Dermis blood vessel endothelial cell (primary cell): ENCODE measurements around the gene ZNF593OS. TPM values are rescaled to one million over a fixed set of nuclear protein-coding genes. Genes with fewer than 3 reads are reported as not detected.

Source experiments
- DNase-seq: peaks from one replicate; pipeline ENCODE4 v3.0.0; 2010
- total RNA-seq: library from RNA; depleted of rRNA; stranded (reverse); fragments of >200 nt; gene quantifications from 2 replicates; pipeline ENCODE4 v1.2.3, GENCODE V29; 2014

ZNF593OS gene
- total RNA-seq: not detected in 2 replicates

DNA sequence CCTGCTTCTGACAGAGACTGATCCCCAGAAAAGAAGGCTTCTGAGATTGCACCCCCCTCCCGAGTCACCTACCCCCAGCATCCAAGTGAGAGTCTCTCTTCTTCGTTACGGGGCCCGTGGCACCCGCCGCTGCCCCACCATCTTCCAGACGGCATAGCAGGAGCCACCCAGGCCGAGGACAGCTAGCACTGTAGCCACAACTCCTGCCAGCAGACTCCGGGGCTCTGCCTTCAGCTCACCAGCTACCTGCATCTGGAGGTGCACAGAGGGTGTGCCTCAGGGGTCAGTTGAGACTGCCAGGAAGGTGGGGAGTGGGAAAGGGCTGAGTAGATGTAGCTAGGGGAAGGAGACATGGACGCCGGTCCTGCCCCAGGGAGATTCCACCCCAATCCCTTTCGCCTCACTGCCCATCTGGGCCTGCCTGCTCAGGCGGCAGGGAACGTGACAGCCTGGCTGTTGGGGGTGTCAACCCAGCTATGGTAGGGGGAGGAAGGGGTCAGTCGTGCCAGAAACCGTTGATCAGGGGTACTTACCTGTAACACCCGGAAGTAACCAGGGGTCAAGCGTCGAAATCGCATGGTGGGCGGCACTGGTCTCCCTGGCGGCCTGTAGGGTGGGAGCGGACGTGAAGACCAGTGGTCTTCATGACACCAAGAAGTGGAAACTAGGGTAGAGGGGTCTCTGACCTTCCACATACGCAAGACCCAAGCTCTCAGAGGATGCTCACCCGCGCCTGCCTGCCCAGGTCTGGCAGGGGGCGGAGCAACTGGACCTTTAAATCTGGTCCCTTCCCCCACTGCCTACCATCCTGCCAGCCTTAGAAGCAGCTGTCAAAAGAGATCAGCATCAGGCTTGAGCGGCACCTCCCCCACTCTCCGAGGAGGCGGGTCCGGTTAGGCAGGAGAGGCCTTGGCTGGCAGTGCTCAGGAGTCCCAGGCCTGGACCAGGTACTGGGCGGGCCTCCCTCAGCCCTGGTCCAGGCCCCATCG lies at the start of gene ZNF593OS:
TSS of gene ZNF593OS (minus strand) at position 749 of the 989 bp plus-strand sequence. CDS start at position 578, 171 bp downstream.
- DNase-seq: no peak

DNA sequence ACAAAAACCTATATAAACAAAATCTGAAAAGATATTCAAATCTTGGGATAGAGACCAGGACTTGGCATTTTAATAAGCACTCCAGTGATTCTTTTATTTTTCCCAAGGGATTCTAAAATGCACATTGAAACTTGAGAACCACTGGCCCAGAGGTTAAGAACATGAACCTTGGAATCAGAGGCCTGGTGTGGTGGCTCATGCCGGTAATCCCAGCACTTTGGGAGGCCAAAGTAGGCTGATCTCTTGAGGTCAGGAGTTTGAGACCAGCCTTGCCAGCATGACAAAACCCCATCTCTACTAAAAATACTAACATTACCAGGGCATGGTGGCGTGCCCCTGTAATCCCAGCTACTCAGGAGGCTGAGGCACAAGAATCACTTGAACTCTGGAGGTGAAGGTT lies 49.5 kb upstream of the ZNF593OS start:
- no peak for DNase-seq

DNA sequence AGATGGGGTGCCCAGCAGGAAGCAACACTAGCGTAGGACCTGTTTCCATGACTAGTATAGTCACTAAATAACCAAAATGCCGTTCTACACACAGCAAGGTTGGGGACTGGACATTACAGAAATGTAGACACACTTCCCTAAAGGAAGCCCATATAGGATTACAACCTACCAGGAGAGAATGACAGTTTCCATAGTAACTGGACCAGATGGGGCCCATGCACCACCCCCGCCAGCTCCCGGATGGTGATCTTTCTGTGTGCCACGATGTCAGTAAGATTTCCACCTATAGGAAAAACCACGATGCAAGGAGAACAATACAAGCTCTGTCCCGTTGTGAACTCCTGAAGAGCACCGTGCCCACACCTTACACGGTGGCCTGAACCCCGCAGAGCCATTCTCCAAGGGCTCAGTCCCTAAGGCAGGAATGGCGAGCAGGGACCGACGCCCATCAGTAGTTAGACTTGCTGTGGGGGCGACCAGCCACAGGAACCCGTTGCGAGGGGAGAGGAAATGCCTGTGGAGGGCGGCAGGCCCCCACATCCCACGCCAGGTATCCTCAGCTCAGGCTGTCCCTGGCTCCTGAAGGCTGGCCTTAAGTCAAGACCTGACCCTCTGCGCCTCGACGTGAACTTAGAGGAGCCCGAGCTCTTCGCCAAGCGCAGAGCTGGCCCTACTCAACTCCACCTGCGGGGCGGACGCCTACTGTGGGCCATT lies 48.7 kb upstream of the ZNF593OS start:
- DNase-seq: no peak

DNA sequence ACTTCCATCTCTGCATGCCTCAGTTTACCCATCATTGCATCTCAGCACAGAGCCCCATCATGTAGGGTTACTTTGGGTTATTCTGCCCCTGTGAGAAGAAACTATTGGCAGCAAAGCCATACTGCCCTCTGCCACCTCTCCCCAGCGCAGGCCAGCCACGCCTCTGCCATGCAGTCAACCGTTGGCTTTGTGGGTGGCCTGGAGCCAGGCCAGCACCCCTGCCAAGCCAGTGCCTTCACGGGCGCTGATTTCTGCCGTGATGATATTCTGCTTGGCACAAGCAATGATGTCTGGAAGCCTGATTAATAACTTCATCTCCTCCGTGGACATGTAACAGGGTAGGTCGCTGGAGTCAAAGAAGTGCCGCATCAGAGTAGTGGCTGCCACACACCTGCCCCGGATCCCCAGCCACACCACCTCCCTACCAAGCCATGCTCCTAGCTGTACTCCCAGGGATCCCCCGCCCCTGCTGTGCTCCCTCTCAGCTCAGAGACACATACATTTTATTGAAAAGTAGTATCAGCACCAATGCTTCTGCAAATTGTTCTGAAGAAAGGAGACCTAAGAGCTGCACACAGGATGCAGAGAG lies 47.4 kb upstream of the ZNF593OS start:
- no peak for DNase-seq

DNA sequence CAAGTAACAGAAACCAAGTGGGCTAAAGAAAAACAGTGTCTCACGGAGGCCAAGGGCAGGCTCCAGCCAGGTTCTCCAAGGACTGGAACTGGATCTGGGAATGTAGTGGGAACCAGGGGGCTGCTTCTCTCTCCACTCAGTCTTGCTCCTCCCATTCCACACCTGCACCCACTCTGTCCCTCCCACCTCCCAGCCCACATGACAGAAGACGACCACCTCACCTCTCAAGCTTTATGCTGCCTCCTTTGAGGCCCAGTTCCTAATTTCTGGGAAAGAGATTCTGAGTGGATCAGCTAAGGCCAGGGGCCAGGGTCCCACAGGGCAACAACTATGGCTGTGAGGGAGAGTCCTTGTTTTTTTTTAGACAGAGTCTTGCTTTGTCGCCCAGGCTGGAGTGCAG lies 43.6 kb upstream of the ZNF593OS start:
- DNase-seq: no peak

DNA sequence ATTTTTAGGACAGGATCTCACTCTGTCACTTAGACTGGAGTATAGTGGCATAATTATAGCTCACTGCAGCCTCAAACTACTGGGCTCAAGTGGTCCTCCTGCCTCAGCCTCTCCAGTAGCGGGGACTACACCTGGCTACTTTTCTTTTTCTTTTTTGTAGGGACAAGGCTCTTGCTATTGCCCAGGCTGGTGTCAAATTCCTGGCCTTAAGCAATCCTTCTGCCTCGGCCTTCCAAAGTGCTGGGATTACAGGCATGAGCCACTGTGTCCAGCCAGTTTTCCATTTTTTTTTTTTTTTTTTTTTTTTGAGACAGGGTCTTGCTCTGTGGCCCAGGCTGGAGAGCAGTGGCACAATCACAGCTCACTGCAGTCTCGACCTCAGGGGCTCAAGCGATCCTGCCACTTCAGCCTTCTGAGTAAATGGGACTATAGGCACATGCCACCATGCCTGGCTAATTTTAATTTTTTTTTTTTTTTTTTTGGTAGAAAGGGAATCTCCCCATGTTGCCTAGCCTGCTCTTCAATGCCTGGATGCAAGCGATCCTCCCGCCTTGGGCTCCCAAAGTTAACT lies 41.8 kb upstream of the ZNF593OS start:
- DNase-seq: no peak

DNA sequence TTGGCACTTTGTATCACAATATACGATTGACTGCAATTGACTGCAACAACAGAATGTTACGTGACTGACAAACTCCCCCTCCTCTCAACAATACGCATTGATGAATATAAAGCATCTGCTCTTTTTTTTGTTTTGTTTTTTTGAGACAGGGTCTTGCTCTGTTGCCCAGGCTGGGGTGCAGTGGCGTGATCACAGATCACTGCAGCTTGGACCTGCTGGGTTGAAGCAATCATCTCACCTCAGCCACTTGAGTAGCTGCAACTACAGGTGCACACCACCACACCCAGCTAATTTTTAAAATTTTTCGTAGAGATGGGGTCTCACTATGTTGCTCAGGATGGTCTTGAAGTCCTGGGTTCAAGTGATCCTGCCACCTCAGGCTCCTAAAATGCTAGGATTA lies 41.1 kb upstream of the ZNF593OS start:
- no peak for DNase-seq

DNA sequence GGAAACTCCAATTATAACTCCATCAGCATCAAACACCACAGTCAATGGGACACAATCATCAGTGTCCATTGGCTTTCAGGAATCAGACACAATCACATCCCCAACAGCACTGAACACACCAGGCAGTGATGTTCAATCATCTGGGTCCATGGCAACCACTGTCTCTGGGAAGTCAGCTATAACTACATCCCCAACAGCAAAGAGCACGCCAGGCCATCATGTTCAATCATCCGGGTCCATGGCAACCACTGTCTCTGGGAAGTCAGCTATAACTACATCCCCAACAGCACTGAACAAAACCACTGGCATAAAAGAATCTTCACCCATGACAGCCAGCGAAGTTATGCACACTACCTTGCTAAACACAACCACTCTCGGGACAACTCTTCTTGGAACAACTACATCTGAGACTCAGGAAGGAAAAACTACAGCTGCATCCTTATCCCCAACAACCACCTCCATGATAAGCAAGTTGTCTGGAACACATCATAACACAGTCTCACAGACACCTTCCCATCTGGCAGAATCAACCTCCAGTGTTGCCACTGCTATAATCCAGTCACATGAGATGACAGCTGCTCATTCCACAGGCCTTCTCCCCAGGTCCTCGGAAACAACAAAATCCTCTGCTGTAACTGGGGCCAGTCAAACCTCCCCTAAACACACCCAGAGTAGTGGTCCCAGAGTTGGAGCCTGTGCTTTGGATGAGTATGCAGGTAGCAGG lies 38.7 kb upstream of the ZNF593OS start:
- no peak for DNase-seq

DNA sequence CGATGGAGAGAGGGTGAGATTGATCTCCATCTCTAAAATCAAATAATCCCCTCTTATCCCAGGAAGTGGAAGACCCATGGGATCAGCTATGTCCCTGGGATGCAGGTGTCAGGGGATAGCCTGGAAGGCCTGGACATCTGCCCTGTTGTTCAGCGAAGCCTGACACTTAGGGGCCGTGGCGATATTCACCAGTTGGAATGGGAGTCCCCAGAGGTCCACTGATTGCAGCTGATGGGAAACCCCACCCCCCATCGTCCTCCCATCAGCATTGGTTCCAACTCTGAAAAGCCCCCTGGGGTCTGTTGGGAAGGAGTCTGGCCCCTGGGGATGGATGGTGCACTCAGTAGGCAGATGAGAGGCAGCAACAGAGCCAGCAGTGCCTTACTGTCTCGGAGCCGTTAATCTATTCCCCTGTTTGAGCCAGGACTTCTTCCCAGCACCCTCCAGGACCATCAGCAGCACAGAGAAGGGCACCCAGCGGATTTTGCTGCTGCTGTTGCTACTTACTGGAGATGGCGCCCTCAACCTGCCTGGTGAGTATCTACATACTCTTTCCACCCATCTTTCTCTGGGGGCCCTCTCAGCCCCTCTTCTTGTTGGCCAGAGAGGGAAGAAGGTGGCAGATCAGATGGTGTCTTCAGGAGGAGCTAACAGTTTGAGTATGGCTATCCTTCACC lies 32.1 kb upstream of the ZNF593OS start:
- DNase-seq: no peak

DNA sequence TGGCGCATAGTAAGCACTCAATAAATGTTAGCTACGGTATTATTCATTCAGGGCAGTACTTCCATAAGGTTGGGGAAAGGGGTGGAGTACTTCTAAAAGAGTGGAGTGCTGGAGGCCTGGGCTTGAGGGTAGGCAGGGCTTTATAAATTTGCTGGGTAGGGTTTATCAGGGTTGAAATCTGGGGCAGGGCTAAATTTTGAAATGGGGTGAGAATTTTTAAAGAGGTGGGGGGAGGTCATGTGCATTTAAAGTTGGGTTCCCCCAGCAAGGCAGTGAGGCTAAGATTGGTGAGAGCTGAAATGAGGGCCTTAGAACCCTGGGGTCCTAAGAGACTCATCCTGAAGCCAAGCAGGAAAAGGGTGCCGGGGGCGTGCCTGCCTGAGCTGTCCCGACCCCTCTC lies 28.8 kb upstream of the ZNF593OS start:
- no peak for DNase-seq

DNA sequence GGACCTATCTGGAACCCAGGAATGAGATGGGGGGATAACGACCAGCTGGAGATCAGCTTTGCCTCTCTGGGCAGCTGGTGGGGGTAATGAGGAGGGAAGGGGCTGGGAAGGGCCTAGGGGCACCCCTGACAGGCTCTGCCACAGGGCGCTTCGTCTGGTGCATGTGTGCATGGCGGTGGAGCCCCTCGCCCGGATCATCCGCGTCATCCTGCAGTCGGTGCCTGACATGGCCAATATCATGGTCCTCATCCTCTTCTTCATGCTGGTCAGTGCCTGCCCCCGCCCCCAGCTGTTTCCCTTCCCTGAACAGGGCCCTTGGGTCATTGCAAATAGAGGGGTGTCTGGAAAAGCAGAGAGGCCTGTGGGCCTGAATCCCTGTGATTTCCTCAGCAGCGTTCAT lies 26.2 kb upstream of the ZNF593OS start:
- DNase-seq: no peak

DNA sequence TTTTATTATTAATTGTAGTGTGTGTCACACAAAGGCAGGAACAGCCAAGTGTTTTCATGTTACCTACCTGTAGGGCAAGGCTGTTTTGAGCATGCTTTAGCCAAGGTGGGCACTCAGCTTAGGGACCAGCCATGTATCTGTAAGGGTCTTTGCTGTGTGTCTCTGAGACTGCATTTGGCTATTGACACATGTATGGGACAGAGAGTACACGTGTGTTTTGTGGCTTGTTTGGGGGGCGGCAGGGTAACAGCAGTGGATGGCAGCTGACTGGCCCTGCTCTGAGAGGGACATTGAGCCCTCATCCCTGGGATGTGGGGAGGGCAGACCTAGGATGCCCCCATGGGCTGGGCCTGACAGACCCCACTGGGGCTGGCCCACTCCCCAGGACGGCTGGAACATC lies 25.7 kb upstream of the ZNF593OS start:
- no peak for DNase-seq

DNA sequence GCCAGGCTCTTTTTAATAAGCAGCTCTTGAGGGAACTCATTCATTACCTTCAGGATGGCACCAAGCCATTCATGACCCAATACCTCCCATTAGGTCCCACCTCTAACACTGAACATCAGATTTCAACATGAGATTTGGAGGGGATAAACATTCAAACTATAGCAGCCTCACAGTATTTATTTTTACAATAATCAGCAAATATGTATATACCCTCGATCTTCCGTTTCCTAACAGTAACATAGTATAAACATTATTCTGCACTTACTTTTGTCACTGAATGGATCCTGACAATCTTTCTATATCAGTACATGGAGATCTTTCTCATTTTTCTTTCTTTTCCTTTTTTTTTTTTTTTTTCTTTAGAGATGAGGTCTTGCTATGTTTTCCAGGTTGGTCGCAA lies 24.2 kb upstream of the ZNF593OS start:
- DNase-seq: no peak

DNA sequence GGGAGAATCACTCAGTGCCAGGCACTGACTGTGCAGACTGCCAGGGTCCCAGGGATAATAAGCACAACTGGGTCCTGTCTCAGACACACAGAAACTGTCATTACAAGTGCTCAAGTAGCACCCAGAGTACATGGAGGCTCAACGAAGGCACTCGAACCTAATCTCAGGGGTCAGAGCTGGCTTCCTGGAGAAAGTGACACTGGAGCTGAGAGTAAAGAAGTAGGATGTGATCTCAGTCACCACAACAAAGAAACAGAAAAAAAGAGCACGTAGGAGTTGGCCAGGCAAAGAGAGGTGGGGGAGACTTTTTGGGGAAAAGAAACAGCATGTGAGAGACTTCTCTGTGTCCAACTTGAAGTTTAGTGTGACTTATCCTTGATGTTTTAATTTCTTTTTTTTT lies 20.1 kb upstream of the ZNF593OS start:
- DNase-seq: no peak

DNA sequence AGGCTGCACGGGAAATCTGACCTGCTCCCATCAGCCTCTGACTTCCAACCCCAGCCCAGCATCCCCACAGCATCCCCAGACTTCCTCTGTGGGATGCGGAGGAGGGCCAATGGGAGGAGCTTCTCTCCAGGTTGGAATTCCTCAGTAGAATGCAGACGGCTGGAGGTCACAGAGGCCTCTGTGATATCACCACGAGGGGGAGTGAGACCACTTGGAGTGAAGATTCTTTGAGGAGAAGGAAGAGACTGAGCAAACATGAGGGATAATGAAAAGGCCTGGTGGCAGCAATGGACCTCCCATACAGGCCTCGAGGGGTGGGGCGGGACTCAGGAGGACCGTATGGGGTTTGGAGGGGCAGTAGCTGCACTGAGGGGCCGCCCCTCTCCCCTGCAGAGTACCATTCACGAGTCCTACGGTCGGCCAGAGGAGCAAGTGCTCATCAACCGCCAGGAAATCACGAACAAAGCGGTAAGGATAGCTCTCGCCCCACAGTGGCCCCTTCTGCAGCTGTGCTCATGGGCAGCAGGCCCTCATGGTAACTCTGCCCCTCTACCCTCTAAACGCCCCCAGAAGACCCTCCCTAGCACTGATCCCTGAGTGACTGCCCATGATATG lies 18.8 kb upstream of the ZNF593OS start, which contains the start of gene CATSPER4:
TSS of gene CATSPER4 (plus strand) at position 230 of the 615 bp plus-strand sequence. CDS start at position 256, 26 bp downstream.
- peak; percentile 36 for DNase-seq

DNA sequence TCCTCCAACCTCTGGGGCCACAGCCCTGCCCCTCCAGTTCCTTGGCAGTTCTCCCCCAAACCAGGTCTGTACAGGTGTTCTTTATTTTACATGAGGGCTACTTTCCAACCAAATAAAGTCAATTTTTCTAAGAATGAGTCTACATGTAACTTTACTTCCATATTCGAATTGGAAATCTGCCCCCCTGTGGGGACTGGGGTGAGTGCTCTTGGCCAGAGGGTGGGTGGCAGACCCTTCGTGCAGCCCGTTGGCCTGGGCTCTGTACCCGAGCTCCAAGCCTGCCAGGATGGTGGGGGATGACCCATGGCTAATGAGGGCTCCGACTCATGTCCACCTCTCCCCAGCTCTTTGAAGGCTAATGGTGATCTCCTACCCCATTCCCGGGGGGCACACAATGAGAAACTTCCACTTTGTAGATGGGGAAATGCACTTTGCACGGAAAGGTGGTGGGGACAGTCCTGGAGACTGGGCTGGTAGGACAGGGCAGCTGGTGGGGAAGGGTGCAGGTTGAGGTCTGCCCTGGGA lies 18.2 kb upstream of the ZNF593OS start:
- no peak for DNase-seq

DNA sequence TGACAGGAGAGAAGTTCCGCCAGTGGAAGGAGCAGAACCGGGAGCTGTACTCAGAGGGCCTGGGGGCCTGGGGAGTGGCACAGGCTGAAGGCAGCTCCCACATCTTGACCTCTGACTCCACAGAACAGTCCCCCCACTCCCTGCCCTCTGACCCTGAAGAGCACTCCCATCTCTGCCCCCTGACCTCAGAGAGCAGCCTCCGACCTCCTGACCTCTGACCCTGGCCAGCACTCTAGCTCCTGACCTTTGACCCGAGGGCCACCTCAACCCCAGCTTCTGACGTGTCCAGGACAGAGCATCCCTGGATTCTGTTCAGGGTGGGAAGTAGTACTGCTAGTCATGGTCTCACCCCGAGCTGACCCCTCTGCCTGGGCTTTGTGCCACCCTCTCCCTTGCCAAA lies 17.7 kb upstream of the ZNF593OS start:
- no peak for DNase-seq

DNA sequence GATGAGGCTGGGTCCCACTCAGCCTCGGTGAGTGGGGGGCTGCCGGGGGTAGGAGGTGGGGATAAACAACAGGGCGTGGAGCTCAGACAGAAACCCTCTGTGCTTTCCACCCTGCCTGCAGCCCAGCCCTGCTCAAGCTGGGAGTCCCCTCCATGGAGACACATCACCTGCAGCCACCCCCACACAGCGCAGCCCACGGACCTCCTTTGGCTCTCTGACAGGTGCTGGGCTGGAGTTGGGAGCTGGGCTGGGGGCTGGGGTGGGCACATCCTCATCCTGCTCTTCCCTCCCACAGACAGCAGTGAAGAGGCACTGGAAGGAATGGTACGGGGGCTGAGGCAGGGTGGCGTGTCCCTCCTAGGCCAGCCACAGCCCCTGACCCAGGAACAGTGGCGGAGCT lies 16.8 kb upstream of the ZNF593OS start:
- DNase-seq: no peak

DNA sequence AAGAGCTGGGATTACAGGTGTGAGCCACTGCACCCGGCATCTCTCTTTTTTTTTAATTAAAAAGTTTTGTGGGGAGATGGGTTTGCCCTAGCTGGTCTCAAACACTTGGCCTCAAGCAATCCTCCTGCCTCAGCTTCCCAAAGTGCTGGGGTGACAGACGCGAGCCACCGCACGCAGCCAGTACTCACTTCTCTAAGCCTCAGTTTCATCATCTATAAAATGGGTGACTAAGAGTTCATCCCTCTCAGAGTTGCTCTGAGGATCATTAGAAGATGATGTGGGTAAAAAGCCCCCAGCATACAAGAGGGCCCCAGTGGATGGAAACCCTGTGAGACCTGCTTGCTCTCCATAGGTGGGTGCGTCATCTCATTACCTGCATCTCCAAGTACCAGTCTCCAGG lies 16.2 kb upstream of the ZNF593OS start:
- DNase-seq: no peak

DNA sequence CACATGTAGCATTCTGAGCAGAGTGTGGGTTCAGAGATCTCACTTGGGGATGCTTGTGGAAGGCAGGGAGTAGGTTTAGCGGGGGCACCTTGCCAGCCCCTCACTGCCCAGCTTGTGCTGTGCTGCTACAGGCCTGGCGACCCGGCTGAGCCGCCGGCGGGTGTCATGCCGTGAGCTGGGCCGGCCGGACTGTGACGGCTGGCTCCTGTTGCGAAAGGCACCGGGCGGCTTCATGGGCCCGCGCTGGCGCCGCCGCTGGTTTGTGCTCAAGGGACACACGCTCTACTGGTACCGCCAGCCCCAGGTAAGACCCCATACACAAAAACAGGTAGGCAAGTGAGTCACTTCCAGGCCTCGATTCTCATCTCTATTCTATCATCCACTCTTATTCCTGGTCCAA lies 13.3 kb upstream of the ZNF593OS start:
- no peak for DNase-seq

DNA sequence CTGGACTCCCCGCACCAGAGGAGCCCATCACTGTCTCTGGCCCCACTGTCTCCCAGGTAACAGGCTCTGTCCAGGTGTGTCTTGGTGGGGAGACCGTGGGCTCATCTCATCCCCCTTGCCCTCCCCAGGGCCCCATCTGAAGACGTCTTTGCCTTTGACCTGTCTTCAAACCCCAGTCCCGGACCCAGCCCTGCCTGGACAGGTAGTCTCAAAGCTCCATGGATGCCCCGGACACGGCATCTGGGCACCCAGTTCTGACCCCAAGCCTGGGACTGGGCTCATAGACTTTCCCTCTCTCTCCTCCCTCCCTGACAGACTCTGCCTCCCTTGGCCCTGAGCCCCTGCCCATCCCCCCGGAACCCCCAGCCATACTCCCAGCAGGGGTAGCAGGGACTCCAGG lies 12.5 kb upstream of the ZNF593OS start:
- DNase-seq: no peak
